ENCODE data around the gene FBXO9.

The FBXO9 gene

DNA sequence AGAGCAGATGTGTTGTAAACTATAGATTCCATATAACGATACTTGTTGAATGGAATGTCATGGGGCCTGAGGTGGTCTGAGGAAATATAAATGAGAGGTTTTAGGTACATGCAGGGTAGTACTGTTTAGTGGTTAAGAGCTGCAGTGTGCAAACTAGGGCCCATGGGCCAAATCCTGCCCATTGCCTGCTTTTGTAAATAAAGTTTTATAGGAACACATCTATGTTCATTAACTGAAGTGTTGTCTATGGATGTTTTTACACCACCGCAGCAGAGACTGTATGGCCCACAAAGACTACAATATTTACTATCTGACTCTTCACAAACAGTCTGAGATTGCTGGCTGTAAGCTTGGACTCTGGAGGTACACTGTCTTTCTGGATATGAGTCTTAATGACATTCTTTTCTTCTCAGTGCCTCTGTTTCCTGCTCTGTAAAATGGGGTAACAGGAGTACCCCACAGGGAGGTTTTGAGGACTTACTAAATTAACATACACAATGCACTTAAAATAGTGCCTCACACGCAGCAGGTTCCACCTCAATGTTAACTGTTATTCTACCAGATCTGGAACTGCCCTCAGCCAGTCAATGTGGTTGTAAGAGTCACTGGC, 70.9 kb downstream of the FBXO9 start:
- DNase-seq (ENCODE audit: low spot score): no peak

DNA sequence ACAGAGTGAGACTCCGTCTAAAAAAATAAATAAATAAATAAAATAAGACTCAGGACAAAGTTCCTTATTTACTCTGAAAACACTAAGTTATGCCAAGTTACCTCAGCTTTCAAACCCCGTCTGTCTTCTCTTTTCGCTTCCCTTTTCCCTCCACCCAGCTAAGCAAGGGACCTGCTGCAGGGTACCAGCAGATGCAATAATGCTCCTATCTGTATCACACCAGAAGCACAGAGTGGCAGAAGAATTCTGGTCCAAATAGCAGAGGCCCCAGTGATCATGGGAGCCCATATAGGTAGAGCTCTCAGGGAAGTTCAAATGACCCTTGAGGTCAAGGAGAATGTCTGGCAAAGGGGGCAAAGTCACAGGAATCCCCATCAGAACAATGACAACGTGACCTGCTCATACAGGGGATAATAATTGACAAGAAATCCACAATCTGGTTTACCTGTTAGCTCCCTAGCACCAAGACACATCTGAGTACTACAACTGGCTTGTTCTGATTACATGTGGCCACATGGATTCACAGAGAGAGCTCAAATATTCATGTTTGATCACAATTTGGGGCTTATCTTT, 74.7 kb downstream of the FBXO9 start:
- DNase-seq (ENCODE audit: low spot score): no peak

DNA sequence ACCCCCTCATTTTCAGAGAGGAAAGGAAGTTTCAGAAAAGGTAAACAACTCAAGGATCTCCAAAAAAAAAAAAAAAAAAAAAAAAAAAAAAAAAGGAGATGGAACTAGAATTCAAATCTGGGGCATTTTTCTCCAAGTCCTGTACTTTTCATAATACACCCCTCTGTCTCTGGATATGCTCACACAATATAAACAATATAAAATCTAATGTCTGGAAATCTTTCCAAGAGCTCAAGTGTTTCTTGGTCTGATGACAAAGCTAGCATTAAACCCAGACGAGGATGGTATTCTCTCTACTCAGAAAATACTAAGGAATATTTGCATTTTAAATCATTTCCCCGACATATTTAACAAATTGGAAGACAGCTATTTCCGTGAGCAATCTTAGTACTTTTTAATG, 77.6 kb downstream of the FBXO9 start:
- no peak for DNase-seq (ENCODE audit: low spot score)

DNA sequence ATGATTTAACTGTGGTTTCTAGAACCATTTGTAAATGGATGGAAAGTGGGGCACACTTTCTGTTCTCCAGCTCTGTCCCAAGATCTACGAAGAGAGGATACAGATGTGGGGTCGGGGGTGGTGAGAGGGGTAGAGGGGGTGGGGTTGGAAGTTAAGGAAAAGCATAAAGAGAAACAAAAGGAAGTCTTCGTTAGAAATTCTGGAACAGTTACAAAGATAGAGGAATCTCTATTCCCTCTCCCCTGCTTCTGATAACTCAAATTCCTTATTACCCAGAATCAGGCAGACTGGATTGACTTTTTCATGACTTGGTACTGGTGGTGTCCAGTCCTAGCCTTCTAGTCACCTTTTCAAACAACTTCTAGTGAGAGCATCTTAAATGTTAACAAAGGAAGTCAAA, 78.5 kb downstream of the FBXO9 start:
- no peak for DNase-seq (ENCODE audit: low spot score)

DNA sequence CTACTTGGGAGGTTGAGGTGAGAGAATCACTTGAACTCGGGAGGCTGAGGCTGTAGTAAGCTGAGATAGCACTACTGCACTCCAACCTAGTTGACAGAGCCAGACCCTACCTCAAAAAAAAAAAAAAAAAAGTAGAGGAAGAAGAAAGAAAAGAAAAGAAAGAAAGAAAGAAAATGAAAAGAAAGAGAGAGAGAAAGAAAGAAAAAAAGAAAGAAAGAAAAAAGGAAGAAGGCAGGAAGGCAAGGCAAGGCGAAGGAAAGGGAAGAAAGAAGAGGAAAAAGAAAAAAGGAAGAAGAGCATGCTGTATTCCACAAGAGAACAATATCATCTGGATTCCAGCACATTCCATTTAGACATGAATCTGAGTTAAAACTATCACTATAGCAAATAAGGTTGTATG, 79.6 kb downstream of the FBXO9 start:
- no peak for DNase-seq (ENCODE audit: low spot score)

DNA sequence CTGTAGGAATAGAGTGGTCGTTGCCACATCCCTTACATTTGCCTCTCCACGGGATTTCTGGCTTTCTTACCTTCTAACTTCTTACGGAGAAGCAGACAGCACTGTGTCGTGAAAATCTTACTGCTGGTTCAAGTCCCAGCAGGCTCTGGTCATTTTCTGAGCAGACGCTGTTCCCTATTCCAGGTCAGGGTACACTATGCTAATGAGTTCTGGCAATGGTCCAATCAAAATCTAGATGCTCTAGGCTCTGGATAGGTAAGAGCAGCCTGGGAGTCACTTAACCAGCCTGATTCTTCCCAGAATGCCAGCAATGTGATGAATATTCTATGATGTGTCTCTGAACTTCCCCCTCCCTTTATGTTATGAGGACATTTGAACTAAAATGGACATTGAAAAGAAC, 83.5 kb downstream of the FBXO9 start, which contains the start of gene GCM1:
GCM1 (minus strand) TSS at position 158 of the 400 bp plus-strand sequence. CDS start 3,209 bp downstream, outside the sequence.
- DNase-seq (ENCODE audit: low spot score): no peak
